ENCODE data around the gene ERH. TPM values are rescaled to one million over a fixed set of nuclear protein-coding genes. Genes with fewer than 3 reads are reported as not detected.

The ERH gene
- total and polyA plus RNA-seq, 10 of the 15 experiments (the other 5 are each of a cell fraction or from before 2014, with no cell fraction given), result 255 to 852 (median 382) TPM

DNA sequence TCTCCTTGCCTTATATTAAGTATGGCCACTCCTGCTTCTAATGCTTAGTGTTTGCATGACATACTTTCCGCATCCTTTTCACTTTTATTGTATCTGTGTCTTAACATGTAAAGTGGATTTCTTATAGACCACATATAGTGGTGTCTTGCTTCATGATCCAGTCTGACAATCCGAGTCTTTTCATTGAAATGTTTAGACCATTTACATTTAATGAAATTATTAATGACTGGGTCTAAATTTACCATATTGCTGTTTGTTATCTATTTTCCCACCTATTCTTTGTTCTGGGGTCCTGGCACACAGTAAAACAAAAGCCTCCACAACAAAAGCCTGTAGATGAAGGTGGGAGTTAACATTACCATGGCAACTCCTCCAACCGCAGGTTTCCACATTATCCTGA, 22.9 kb downstream of the ERH start:
- no peaks in the 10 kb centered on the region for H3K9me3 ChIP-seq (replicated peaks; ENCODE audit: control insufficient read depth, insufficient read depth, low read length)
- TF ChIP-seq, protein P1, sequence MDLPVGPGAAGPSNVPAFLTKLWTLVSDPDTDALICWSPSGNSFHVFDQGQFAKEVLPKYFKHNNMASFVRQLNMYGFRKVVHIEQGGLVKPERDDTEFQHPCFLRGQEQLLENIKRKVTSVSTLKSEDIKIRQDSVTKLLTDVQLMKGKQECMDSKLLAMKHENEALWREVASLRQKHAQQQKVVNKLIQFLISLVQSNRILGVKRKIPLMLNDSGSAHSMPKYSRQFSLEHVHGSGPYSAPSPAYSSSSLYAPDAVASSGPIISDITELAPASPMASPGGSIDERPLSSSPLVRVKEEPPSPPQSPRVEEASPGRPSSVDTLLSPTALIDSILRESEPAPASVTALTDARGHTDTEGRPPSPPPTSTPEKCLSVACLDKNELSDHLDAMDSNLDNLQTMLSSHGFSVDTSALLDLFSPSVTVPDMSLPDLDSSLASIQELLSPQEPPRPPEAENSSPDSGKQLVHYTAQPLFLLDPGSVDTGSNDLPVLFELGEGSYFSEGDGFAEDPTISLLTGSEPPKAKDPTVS (IDR thresholded peaks at IDR 0.05; ENCODE audit: low read depth, low read length), result no peak
- TF ChIP-seq HCFC1 (IDR thresholded peaks at IDR 0.05; ENCODE audit: low read length), result no peak
- TF ChIP-seq ZNF217 (IDR thresholded peaks at IDR 0.05), result no peak
- no peak for TF ChIP-seq CREM (IDR thresholded peaks at IDR 0.05; ENCODE audit: low read depth)
- no peak for FAIRE-seq
- H3K27me3 ChIP-seq (replicated peaks in 1 of 2; ENCODE audit: control insufficient read depth in 2 of 2, insufficient read depth in 2 of 2, low read length in 1 of 2), result no peaks in the 10 kb centered on the region
- intact Hi-C loops (cut with micrococcal nuclease; ENCODE audit: unreplicated experiment), result no loop called here
- H3K79me2 ChIP-seq (ENCODE audit: control insufficient read depth, insufficient read depth, low read length), result no peaks in the 10 kb centered on the region; the same call in none of the 2 replicates
- no peaks in the 10 kb centered on the region for H3K4me1 ChIP-seq (ENCODE audit: control insufficient read depth, insufficient read depth, low read length)
- H3K4me3 ChIP-seq, result no peak overlapping the region
- BruUV-seq (replicated peaks), result no TSS peak
- no peak overlapping the region for H3K4me2 ChIP-seq (ENCODE audit: control insufficient read depth, insufficient read depth)
- SMC1A ChIA-PET (ENCODE audit: uncharacterized antibody, unreplicated experiment), result no interaction called here
- H4K20me1 ChIP-seq (ENCODE audit: control insufficient read depth, insufficient read depth), result no peaks in the 10 kb centered on the region
- POLR2A ChIA-PET, result no interaction called here
- CTCF ChIA-PET, result interaction anchor here (2.0 kb wide), 1 partner anchor 17 kb away, joined by 4 read pairs; no protein-coding TSS in a partner anchor
- in situ Hi-C loops (cut with MboI), result no loop called here
- H3K36me3 ChIP-seq (ENCODE audit: control insufficient read depth in 2 of 2, insufficient read depth in 2 of 2, low read length in 1 of 2), result peaks cover 3 to 19% of the 10 kb centered on the region in 2 experiments; a peak in 3 of 4 replicates
- RAD21 ChIA-PET (ENCODE audit: unreplicated experiment), result no interaction called here
- no peak overlapping the region for H3K9ac ChIP-seq (ENCODE audit: control insufficient read depth, insufficient read depth, low read length)
- no peak for ATAC-seq
- 98% methylated on average over 3 of the region's 3 CpGs for WGBS (ENCODE audit: insufficient coverage, insufficient replicate concordance, low lambda C conversion rate, missing lambda C conversion rate)
- DNase-seq (ENCODE audit: low read depth, low spot score), result no peak
- no peak overlapping the region for H3K27ac ChIP-seq (ENCODE audit: control insufficient read depth, insufficient read depth)
- no peak overlapping the region for H2AFZ ChIP-seq (ENCODE audit: control insufficient read depth, low read depth, low read length)

DNA sequence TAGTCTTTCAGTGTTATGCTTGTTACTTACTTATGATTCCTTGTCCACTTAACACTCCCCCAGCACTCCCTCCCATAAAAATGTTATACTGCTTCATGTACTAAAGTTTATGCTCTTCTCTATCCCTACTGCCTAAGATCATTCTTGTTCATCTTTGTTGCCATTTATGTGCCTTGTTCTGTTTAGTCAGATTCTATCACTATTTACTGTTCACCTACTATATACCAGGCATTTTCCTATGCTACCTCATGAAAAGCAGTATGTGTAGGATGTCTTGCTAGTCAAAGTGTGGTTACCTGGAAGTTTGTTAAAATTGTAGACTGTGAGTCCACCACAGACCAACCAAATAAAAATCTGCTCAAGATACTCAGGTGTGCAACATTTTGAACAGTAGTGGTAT, 23.9 kb downstream of the ERH start:
- Histone ChIP-seq H3K9ac (ENCODE audit: control insufficient read depth, insufficient read depth, low read length) (no peak overlapping the region), H3K4me2 (ENCODE audit: control insufficient read depth, insufficient read depth) (no peak overlapping the region), H3K79me2 (ENCODE audit: control insufficient read depth, insufficient read depth, low read length) (no peaks in the 10 kb centered on the region), H3K4me1 (ENCODE audit: control insufficient read depth, insufficient read depth, low read length) (no peaks in the 10 kb centered on the region), H3K27ac (ENCODE audit: control insufficient read depth, insufficient read depth) (no peak overlapping the region), H3K27me3 (replicated peaks in 1 of 2; ENCODE audit: control insufficient read depth in 2 of 2, insufficient read depth in 2 of 2, low read length in 1 of 2) (no peaks in the 10 kb centered on the region), H4K20me1 (ENCODE audit: control insufficient read depth, insufficient read depth) (no peaks in the 10 kb centered on the region), H3K36me3 (ENCODE audit: control insufficient read depth in 2 of 2, insufficient read depth in 2 of 2, low read length in 1 of 2) (peaks cover 3 to 11% of the 10 kb centered on the region in 2 experiments; a peak in 3 of 4 replicates), H3K4me3 (no peak overlapping the region), H2AFZ (ENCODE audit: control insufficient read depth, low read depth, low read length) (no peak overlapping the region), H3K9me3 (replicated peaks; ENCODE audit: control insufficient read depth, insufficient read depth, low read length) (no peaks in the 10 kb centered on the region)
- no peak for ATAC-seq
- ChIA-PET CTCF (interaction anchor here (0.6 kb wide), 1 partner anchor 126 kb away, joined by 4 read pairs; no protein-coding TSS in a partner anchor), POLR2A (interaction anchor here (1.3 kb wide), 1 partner anchor 16 kb away, joined by 3 read pairs; no protein-coding TSS in a partner anchor), SMC1A (ENCODE audit: uncharacterized antibody, unreplicated experiment) (no interaction called here), RAD21 (ENCODE audit: unreplicated experiment) (no interaction called here)
- intact Hi-C loops (cut with micrococcal nuclease; ENCODE audit: unreplicated experiment), result no loop called here
- in situ Hi-C loops (cut with MboI), result no loop called here
- DNase-seq (ENCODE audit: low read depth, low spot score), result no peak
- no peak for FAIRE-seq
- 0 out of 2 replicates have a peak, but pooled peaks have one; percentile 4 for TF ChIP-seq POLR2A (IDR thresholded peaks at IDR 0.05; ENCODE audit: low read depth, low read length)
- no peak for TF ChIP-seq NR2C2 (IDR thresholded peaks at IDR 0.05; ENCODE audit: borderline replicate concordance, control insufficient read depth, insufficient read length, low read depth)
- no peak for TF ChIP-seq MTA2 (IDR thresholded peaks at IDR 0.05; ENCODE audit: low read depth)
- no TSS peak for BruUV-seq (replicated peaks)
